Transverse colon (tissue), 3 donors: ENCODE results near the gene GOSR1.

ENCODE experiments used
- EP300 ChIP-seq: sonication (generic); formaldehyde crosslinking; IDR thresholded peaks from one replicate; pipeline ENCODE4 v1.6.1; 2017; ENCODE audit warnings: antibody characterized with exemption, low read depth
- POLR2A ChIP-seq: fragments of 450-650 bp; IDR thresholded peaks from one replicate; pipeline ENCODE4 v1.6.1; 2016; ENCODE audit warnings: antibody characterized with exemption, mild to moderate bottlenecking, moderate library complexity
- TF ChIP-seq, protein P1 (sequence below), 5 experiments: fragments of 200-600 bp in 3 of 5; fragments of 450-650 bp in 2 of 5; sonication (generic) in 3 of 5; IDR thresholded peaks; 1 replicate in 2 of 5; 2 replicates in 3 of 5; pipeline ENCODE4 v1.5.1; 2016 to 2017; ENCODE audit warnings: antibody characterized with exemption in 5 of 5, inconsistent platforms in 3 of 5, mild to moderate bottlenecking in 2 of 5, moderate library complexity in 1 of 5

- no peak for TF ChIP-seq EP300
- TF ChIP-seq, protein P1, sequence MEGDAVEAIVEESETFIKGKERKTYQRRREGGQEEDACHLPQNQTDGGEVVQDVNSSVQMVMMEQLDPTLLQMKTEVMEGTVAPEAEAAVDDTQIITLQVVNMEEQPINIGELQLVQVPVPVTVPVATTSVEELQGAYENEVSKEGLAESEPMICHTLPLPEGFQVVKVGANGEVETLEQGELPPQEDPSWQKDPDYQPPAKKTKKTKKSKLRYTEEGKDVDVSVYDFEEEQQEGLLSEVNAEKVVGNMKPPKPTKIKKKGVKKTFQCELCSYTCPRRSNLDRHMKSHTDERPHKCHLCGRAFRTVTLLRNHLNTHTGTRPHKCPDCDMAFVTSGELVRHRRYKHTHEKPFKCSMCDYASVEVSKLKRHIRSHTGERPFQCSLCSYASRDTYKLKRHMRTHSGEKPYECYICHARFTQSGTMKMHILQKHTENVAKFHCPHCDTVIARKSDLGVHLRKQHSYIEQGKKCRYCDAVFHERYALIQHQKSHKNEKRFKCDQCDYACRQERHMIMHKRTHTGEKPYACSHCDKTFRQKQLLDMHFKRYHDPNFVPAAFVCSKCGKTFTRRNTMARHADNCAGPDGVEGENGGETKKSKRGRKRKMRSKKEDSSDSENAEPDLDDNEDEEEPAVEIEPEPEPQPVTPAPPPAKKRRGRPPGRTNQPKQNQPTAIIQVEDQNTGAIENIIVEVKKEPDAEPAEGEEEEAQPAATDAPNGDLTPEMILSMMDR (IDR thresholded peaks at IDR 0.05): no peak
- no peak for TF ChIP-seq POLR2A
Observed at GRCh38 chr17:30514895-30515596, 37.8 kb downstream of the GOSR1 start.
